ENCODE data around the gene ALCAM.

Gene ALCAM

DNA sequence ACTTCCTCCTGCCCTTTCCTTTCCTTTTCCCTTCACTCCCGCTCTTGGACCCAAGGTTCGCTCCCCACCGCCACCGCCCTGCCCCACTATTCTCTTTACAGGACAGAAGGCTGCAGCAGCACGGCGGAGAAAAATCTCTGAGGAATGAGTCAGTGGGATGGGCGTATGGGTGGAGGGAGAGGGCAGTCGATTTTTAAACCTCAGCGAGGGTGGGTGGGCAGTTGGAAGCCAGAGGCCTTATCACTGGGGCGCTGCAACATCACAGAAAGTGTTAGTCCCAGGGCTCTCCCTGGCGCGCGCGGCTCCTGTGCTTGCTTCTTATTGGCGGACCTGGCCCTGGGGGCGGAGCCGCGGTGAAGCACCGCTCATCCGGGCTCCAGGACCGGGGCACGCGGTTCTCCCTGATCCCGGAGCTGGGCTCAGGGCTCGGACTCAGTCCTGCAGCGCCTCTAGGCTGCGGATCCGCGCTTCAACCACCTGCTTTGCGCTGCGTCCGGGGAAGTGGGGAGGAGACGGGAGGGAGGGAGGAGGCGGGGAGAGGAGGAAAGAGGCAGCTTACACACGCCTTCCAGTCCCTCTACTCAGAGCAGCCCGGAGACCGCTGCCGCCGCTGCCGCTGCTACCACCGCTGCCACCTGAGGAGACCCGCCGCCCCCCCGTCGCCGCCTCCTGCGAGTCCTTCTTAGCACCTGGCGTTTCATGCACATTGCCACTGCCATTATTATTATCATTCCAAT is at the start of gene ALCAM:
TSS of gene ALCAM (plus strand) at position 584 of the 737 bp plus-strand sequence.
- DNase-seq, result peak; percentile 87 to 89

DNA sequence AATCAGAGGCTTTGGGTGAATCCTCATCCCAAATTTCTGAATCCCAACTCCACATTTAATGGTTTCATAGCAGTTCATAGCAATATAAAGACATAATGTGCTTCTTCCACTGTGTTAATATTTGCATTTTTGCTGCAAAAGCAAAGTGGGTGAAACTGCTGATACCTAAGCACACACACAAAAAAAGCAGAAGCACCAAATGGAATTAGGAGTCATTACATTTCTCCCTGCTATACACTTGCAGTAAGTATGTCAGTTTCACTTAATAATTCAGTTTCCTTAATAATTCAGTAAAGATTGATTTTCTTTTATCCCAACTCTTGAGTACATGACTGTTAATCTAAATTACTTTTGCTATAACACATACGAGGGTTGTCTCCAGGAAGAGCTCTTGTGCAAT is 48.9 kb upstream of the ALCAM start:
- DNase-seq, result no peak

DNA sequence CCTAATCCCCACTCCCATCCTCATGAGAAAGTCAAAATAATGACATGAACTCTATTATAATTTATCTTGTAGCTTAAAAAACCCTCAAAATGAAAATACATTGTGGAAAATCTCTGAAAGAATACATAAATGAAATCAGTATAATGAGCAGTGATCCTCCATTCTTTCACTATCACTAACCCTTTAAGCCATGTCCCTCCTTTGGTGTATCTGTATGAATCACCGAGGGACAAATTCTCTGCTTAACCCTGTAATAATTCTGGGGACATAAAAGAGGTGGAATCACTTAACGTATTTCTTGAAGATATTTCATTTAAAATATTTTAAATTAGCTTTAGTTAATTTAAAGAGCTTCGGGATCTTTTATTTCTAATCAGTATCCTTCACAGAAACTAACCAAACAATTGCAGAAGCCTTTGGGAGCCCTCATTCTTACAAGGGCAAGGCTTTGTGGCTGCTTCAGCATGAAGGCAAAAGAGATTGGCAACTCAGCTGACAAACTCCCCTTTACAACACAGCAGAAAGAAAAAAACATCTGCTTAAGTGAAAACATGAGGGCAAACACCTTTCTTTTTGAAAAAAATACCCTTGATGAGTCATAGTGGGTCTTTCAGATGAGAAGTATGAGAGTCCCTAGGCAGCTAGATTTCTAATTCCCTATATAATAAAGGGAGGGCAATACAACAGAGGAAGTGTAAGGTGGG is 44.0 kb upstream of the ALCAM start:
- DNase-seq, result no peak

DNA sequence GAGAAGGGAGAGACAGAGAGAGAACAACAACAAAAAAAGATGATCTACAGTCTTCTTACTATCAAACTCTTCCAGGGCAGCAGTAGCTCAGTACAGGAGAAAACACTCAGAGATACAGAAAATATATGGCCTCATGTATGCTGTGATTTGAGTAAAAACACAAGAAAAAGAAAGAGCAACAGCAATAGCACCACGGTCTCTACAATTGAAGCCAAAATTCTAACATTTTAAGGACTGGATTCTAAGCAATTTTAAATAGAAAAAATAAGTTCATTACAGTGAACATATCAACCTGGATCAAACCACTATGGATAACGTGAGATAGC is 43.5 kb upstream of the ALCAM start:
- DNase-seq, result no peak

DNA sequence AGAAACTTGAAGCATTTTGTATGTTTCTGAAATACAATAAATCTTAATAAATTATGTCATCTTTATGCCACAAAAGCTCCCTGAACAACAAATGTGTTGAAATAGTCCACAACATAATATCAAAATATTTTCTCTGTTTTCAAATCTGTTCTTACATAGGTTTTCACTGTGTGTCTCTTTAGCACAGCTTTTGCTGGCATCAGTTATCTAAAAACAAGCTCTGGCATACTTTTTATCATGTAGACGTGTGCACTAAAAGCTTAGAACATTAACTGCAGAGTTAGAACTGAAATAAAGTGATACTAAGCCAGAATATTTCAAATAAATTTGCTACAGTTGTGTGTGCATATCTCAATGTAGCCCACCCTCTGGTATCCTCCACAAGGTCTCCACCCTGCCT is 41.8 kb upstream of the ALCAM start:
- no peak for DNase-seq

DNA sequence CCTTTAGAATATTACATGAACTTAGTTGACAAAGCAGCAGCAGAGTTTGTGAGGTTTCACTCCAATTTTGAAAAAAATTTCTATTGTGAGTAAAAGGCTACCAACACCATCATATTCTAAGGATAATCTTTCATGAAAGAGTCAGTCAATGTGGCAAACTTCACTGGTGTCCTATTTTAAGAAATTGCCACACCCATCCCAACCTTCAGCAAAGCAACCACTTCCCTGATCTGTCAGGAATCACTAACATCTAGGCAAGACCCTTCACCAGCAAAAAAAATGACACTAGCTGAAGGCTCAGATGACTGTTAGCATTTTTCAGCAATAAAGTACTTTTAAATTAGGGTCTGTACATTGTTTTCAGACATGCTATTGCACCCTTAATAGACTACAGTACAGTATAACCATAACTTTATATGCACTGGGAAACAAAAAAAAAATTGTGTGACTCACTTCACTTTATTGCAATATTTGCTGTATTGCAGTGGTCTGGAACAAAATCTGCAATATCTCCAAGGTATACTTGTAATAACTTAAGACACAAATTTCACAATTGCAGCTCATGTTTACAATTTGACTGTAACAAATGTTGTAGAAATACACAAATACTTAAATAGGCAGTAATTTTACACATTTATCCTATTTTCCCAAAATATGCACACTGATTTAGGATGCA is 38.9 kb upstream of the ALCAM start:
- no peak for DNase-seq

DNA sequence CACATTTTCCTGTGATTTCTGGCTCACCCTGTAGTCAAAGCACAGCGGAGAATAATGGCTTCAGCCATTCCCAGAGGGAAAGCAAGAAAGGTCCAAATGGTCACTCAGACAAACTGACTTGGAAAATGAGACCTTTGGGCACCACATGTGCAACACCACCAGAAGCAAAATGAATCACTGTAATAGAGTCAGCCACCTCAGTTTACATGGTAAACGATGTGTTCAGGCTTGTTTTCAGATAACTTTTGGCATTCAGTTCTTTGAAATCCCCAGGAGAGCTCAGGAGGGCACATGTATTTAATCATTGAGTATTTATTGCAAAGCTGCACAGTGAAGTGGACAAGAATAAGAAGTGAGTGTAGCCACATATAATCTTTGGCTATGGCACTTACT is 38.4 kb upstream of the ALCAM start:
- DNase-seq, result no peak

DNA sequence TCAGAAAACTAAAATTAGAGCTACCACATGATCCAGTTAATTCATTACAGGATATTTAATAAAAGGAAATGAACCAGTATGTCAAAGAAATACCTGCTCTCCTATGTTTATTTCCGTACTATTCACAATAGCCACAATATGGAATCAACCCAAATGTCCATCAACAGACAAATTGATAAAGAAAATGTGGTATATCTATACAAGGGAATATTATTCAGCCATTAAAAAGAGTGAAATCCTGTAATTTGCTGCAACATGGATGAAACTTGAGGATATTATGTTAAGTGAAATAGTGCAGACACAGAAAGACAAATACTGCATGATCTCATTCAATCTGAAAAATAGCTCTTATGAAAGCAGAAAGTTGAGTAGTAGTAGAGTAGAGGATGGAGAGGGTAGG is 33.7 kb upstream of the ALCAM start:
- no peak for DNase-seq

DNA sequence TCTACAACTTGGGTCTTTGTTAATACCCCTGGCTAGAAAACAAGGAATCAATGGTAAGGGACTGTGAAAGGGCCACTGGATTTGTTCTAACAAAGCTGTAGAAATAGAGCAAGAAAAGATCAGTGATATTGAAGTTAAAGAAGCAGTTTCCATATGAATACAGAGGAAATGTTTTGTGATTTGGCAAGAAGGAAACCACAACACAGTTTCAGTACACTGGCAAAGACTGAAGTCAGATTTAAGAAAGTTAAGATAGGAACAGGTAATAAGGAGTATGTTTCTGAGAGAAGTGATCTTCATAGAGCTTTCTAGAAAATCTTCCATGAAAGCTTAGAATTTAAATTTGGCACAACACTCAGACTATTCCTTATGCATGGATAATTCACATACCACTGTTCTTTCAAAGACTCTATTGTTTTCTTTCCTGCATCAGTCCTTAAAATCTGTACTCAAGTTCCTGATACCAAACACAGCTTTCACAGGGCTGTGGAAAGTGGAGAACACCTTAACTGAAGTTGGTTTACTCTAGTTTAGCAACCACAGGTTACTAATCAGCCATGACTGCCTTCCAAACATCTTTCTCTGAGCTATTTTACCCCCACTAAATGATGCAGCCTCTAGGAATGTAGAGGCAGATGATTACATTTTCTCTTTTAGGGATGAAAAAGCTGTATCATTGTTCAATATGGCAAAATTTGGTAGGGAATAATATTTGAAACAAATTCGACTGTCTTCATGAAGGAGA is 32.4 kb upstream of the ALCAM start:
- no peak for DNase-seq

DNA sequence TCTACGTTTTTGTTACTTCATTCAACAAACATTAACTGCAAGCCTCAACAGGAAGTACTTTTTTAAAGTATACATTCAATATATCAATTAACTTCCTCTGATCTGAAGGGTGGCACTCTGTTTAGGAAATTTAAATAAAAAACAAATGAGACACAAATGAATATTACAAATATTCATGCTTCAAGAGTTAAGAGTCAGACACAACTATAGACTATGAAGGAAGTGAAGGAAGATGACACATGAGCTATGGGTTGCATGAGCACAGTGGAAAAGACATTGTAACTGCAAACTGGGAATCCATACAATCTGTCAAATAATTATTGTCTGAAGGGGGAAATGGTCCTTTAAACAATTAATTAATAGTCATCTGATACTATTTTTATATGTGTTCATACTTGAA is 26.8 kb upstream of the ALCAM start:
- no peak for DNase-seq

DNA sequence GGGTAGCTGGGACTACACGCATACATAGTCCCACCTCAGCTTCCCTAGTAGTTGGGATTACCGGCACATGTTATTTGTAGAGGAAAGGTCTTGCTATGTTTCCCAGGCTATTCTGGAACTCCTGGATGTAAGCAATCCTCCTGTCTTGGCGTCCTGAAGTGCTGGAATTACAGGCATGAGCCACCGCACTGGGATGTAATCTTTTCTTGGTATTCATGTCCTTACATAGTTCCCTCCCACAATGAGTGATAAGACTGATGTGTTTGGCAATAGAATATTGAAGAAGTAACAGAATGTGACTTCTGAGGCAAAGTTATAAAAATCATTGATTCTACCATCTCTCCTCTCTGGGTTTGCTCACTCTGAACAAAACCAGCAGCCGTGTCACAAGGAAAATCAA is 22.7 kb upstream of the ALCAM start:
- DNase-seq, result no peak

DNA sequence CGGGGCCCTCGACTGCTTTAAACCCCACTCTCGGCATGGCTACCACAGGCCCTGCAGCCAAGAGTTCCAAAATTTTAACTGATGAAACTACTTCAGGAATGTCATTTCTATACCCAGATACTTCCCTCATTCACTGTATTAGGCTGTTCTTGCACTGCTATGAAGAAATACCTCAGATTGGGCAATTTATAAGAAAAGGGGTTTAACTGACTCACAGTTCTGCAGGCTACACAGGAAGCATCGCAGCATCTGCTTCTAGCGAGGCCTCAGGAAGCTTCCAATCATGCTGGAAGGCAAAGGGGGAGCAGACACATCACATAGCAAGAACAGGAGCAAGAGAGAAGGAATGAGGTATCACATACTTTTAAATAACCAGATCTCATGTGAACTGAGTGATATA is 21.6 kb upstream of the ALCAM start:
- no peak for DNase-seq

DNA sequence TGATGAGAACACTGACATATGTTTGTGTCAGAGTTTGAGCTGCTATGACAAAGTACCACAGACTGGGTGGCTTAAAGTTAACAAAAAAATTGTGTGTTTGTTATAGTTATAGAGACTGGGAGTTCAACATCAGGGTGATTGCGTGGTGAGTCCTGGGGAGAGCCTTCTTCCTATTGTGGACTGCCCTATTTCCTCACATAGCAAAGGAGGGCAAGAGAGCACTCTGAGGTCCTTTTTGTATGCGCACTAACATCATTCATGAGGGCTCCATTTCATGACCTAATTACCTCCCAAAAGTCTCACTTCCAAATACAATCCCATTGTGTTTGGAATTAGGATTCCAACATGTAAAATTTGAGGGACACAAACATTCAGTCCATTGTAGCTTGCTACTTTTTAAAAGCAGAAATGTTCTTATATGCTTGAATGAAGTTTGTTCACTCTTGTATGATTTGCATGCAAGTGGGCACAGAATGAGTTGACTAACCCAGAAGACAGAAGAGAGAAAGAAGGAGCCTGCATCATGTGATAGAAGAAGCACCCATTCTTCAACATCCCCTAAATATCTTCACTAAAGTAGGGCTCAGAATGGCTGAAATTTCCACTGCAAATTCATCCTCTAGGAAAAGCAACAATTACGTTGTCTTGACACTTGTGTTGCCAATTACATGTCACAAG is 18.9 kb upstream of the ALCAM start:
- no peak for DNase-seq

DNA sequence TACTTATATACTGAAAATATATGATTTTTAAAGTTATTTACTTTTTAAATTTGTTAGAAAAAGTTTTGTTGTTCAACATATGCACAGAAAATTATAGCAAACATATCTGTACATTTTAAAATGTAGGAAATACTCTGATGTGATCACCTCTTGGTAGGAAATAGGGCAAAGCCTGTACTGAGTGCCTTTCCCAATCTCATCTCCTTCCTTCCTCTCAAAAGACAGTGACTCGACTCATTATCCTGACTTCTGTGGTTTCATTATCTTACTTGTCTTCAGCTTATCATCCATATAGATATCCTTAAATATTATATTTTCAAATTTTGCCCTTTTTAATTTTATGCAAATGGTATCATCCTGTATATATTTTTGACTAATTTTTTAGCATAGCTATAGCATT is 18.4 kb upstream of the ALCAM start:
- no peak for DNase-seq

DNA sequence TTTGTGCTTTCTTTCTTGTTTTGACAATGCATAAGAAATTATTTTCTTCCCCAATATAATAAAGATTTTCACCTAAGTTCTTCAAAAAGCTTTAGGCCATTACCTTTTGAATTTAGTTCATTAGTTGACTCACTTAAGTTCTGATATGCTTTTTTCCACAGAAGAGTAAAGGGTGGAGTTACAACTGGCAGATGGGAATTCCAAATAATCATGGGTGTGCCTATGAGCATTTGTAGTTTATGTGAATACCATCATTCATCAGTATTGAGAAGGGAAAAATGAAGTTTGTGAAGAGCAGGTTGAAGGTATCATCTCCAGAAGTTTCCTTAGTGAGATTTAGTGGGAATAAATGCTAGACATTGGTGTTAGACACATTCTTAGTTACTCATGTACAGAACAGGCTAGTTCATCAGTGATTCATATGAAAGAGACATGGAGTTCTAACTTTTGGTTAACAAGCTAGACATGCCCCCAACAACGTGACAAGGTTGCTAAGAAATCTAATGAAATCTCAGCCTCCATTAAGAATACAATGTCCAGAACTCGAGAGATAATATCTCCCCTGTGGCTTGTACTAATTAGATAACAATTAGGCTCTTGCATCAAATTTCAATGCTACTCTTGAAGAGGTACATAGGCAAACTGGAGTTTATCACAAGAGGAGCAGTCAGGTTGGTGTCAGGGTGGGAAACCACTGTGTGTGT is 16.9 kb upstream of the ALCAM start:
- no peak for DNase-seq

DNA sequence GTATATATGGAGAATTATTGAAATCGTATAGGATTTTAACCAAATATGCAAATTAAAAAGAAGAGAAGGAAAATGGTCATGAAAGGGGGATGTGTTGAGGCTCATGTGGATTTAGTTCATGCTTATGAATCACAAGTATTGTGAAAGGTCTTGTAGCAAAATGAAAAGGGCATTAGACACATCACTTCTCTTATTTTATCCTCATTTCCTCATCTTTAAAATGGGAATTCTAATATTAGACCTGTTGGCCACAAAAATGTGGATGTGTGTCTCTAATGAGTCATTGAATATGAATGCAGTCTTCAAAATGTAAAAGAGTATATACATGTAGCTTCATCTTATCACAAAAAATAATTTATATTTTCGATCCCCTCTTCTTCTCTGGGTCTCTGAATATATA is 14.9 kb upstream of the ALCAM start:
- DNase-seq, result no peak

DNA sequence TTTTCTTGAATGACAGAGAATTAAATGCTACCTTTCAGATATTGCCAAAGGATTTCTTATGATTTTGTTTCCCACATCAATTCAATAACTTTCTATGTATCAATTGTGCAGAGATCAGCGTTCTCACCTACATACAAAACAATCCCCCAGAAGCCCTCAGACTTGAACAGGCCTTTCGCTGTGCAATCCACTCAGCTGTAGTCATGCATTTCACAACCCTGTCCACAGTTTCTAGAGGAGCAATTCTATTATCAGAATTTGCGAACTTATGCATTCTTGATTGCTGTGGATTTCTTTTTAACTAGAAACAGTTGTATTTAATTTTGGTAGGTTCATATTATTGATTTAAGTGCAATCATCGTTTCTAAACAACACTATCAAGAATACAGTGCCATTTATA is 13.7 kb upstream of the ALCAM start:
- DNase-seq, result no peak

DNA sequence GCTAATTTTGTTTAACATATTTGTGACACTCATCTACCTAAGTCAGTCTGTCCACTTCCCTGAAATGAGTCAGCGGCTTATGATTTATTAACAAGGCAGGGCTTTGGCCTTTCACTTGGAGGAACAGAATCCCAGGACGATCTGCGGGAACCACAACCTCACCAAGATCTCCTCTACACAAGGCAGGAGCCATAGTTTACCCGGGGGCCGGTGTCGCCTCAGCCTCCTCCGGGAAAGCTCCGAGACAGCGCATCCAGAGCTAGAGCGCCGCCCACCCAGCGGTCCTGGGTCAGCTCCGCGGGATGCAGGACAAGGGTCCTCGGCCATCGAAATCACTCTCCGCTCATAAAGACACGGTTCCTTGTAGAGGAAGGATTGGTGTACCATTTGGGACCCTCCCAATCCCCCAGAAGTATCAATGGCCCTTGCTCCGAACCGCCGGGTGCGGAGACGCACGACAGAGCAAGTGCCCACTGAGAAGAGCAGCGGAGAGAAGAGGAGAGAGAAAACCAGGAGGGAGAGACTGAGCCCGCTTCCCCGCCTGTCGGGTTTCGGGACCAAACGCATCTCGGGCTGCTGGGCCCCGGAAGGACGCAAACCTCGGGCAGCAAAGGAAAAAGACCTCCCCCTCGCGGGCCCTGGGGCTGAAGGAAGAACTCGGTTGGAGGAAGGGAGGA is 13.1 kb upstream of the ALCAM start:
- DNase-seq, result no peak

DNA sequence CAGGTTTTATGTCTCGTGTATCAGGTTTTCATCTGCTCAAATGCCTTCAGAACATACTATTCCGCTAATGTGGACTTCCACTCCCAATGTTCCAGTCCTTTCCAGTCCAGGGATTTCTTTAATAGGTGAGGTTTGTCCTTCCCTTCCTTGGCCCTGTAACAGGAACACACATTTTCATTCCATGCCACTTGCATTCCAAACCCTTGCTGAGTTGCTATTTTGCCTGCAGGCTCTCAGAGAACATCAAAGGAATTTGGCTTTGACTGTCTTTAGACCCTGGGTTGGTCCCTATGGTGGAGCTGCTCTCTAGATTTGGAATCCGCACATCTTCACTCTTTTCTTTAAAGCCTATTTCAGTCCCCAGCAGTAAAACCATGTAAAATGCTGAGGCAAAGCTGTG is 12.3 kb upstream of the ALCAM start:
- DNase-seq, result no peak

DNA sequence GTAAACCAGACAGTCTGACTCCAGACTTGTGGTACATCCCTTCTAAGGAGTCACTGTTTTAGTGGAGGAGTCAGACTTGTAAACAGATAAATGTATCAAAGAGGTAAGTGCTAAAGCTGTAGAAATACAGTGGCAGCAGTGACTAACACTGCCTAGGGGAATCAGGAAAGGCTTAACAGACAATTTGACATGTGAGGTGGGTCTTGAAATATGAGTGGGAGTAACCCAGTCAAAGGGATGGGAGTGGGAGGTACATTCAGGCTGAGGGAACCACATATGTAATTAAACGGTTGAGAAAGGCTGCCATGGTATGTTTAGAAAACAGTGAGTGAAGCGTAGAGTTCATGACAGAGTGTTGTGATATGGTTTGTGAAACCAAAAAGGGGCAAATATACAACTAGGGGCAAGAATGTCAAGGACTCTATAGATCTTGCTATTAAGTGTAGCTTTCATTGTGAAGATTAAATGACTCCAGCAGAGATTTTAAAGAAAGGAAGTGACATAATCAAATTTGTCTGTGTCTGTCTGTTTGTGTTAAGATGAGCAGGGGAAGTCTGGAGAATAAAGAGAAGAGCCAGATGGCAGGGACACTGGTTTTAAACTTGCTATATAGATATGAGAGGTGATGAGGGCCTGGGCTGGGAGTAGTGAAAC is 11.2 kb upstream of the ALCAM start:
- no peak for DNase-seq

DNA sequence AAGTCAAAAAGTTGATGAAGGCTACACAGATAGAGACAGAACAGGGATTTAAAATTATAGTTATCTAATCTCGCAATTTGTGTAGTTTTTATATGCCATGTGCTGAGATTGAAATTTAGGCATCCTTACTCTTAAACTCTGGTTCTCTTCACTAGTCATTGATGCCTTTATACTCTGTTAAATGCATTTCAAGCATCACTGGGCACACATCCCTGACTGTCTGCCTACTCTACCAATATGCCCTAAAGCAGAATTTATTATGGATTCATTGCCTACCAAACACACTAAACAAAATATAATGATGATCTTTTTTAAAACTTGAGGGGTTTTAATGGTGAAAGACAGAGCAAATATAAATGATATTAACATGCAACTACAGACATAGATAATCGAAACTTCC is 10.3 kb upstream of the ALCAM start:
- DNase-seq, result no peak
